HepG2 (cell line): ENCODE results near the gene CNGA1. TPM values are rescaled to one million over a fixed set of nuclear protein-coding genes. Genes with fewer than 3 reads are reported as not detected.
A peak's percentile ranks its signal among the peaks of the same experiment; 100 is the strongest.

Experiments
- ATAC-seq: fragments of 200-7000 bp; cut with Tn5 transposase; 3 replicates; pipeline ENCODE4 v1.9.1; 2020; ENCODE audit warnings: mild to moderate bottlenecking, moderate library complexity
- BruUV-seq: library from RNA; stranded (reverse); fragments of 400-500 nt; replicated peaks from 2 replicates; lab custom pipeline; 2021; lab: Mats Ljungman, UMichigan
- CTCF ChIA-PET: fragments of 300-600 bp; formaldehyde crosslinking; extraction: SDS; loops from one replicate; lab custom pipeline; 2021; ENCODE audit warnings: low total read pairs, inconsistent platforms, low intra/inter-chr PET ratio; lab: Yijun Ruan, JAX
- POLR2A ChIA-PET: fragments of 350-600 bp; sonication (Branson Sonifier 250); formaldehyde crosslinking; loops from one replicate; lab custom pipeline; 2020; ENCODE audit warnings: antibody characterized with exemption, inconsistent platforms; lab: Yijun Ruan, JAX
- DNase-seq: peaks from one replicate; pipeline ENCODE4 v3.0.0-alpha.2; 2015; ENCODE audit warnings: low spot score
- FAIRE-seq: peaks from 3 replicates; lab custom pipeline; 2011; peaks lifted over from hg19 to GRCh38; lab: Jason Lieb, UNC
- H2AFZ ChIP-seq: one replicate; pipeline ENCODE4 v1.6.1; 2011; ENCODE audit warnings: low read length, inconsistent platforms
- H3K27ac ChIP-seq: fragments of 300-600 bp; 3 replicates; pipeline ENCODE4 v1.8.0; 2011; ENCODE audit warnings: mixed run types, mild to moderate bottlenecking, mixed read lengths, low read length, inconsistent platforms; ENCODE audit not compliant: insufficient read depth; ENCODE audit errors: extremely low read length
- H3K27me3 ChIP-seq, 2 experiments: fragments of 200-600 bp in 1 of 2; 2 replicates in 1 of 2; 3 replicates in 1 of 2; pipeline versions ENCODE4 v1.6.0 to v1.8.0; 2011; ENCODE audit warnings: low read length in 2 of 2, mild to moderate bottlenecking in 2 of 2, moderate library complexity in 2 of 2, inconsistent platforms in 1 of 2; ENCODE audit not compliant: insufficient read depth in 2 of 2, control insufficient read depth in 1 of 2
- H3K36me3 ChIP-seq, 2 experiments: fragments of 200-600 bp in 1 of 2; replicated peaks in 1 of 2; 2 replicates in 1 of 2; 3 replicates in 1 of 2; pipeline versions ENCODE4 v1.5.1 to v1.8.0; 2011; ENCODE audit warnings: low read length in 2 of 2, inconsistent platforms in 1 of 2; ENCODE audit not compliant: insufficient read depth in 2 of 2, control insufficient read depth in 1 of 2
- H3K4me1 ChIP-seq: 2 replicates; pipeline ENCODE4 v1.5.1; 2012; ENCODE audit warnings: low read length, inconsistent platforms; ENCODE audit not compliant: insufficient read depth
- H3K4me2 ChIP-seq: 2 replicates; pipeline ENCODE4 v1.6.0; 2011; ENCODE audit warnings: low read depth, low read length, inconsistent platforms
- H3K4me3 ChIP-seq, 3 experiments: fragments of 200-600 bp in 1 of 3; sonication (generic), shearing (Covaris generic) in 1 of 3; replicated peaks in 1 of 3; 2 replicates each; pipeline ENCODE4 v1.5.1; 2011 to 2016; ENCODE audit warnings: low read length in 3 of 3, inconsistent platforms in 2 of 3, low read depth in 2 of 3, mild to moderate bottlenecking in 2 of 3, control low read depth in 1 of 3, mixed read lengths in 1 of 3; ENCODE audit not compliant: insufficient read depth in 1 of 3
- H3K79me2 ChIP-seq: one replicate; pipeline ENCODE4 v1.6.1; 2011; ENCODE audit warnings: low read length, inconsistent platforms; ENCODE audit not compliant: insufficient read depth
- H3K9ac ChIP-seq: 2 replicates; pipeline ENCODE4 v1.6.0; 2011; ENCODE audit warnings: mild to moderate bottlenecking, low read depth, low read length, inconsistent platforms; ENCODE audit not compliant: insufficient read depth
- H3K9me3 ChIP-seq: 2 replicates; pipeline ENCODE4 v1.5.1; 2012; ENCODE audit warnings: mild to moderate bottlenecking, low read length
- H4K20me1 ChIP-seq: 2 replicates; pipeline ENCODE4 v1.6.0; 2011; ENCODE audit warnings: inconsistent platforms, mild to moderate bottlenecking, low read length, moderate library complexity; ENCODE audit not compliant: insufficient read depth
- AGO2 ChIP-seq: fragments of 200-400 bp; formaldehyde crosslinking; optimal IDR thresholded peaks from 2 replicates; pipeline ENCODE3; 2017; ENCODE audit warnings: mild to moderate bottlenecking, low read depth, low read length, moderate library complexity
- ATF4 ChIP-seq, 2 experiments: fragments of 450-650 bp in 1 of 2; sonication (generic) in 1 of 2; formaldehyde crosslinking; IDR thresholded peaks; 2 replicates each; pipeline versions ENCODE4 v1.5.0 to v1.8.0; 2020 to 2022; ENCODE audit warnings: mild to moderate bottlenecking in 1 of 2, missing genetic modification reagents in 1 of 2
- BCL3 ChIP-seq: sonication (generic); formaldehyde crosslinking; IDR thresholded peaks from 2 replicates; pipeline ENCODE4 v1.5.1; 2020; ENCODE audit warnings: mild to moderate bottlenecking, missing genetic modification reagents, moderate library complexity
- EP300 ChIP-seq, 3 experiments: sonication (generic) in 1 of 3; formaldehyde crosslinking in 1 of 3; IDR thresholded peaks; 2 replicates each; pipeline versions ENCODE4 v1.5.1 to v1.6.1; 2011 to 2020; ENCODE audit warnings: low read depth in 2 of 3, low read length in 2 of 3, borderline replicate concordance in 1 of 3, improper control_type of control experiment in 1 of 3, mild to moderate bottlenecking in 1 of 3, missing genetic modification reagents in 1 of 3, moderate library complexity in 1 of 3
- FOSL2 ChIP-seq: sonication (generic); formaldehyde crosslinking; IDR thresholded peaks from 2 replicates; pipeline ENCODE4 v1.4.0; 2020; ENCODE audit warnings: missing genetic modification reagents
- JDP2 ChIP-seq: sonication (generic); formaldehyde crosslinking; IDR thresholded peaks from 2 replicates; pipeline ENCODE4 v1.8.1; 2022; ENCODE audit warnings: missing genetic modification reagents, borderline replicate concordance
- JUND ChIP-seq: sonication (generic); formaldehyde crosslinking; IDR thresholded peaks from 2 replicates; pipeline ENCODE4 v1.8.0; 2022; ENCODE audit warnings: mild to moderate bottlenecking, missing genetic modification reagents
- KDM5A ChIP-seq: fragments of 200-600 bp; sonication (generic); IDR thresholded peaks from 2 replicates; pipeline ENCODE4 v1.7.0; 2018; ENCODE audit warnings: antibody characterized with exemption, mild to moderate bottlenecking, low read length, borderline replicate concordance
- MED8 ChIP-seq: sonication (generic); formaldehyde crosslinking; IDR thresholded peaks from 2 replicates; pipeline ENCODE4 v1.8.1; 2023; ENCODE audit warnings: mild to moderate bottlenecking, missing genetic modification reagents; ENCODE audit not compliant: insufficient replicate concordance
- NKX3-1 ChIP-seq: sonication (generic); formaldehyde crosslinking; IDR thresholded peaks from 2 replicates; pipeline ENCODE4 v1.5.0; 2020; ENCODE audit warnings: missing genetic modification reagents
- RBFOX2 ChIP-seq: fragments of 200-400 bp; formaldehyde crosslinking; IDR thresholded peaks from 2 replicates; pipeline ENCODE4 v1.6.1; 2017; ENCODE audit warnings: low read depth, mild to moderate bottlenecking, low read length
- RNF219 ChIP-seq: sonication (generic); formaldehyde crosslinking; IDR thresholded peaks from 2 replicates; pipeline ENCODE4 v1.5.0; 2020; ENCODE audit warnings: mild to moderate bottlenecking, missing genetic modification reagents
- SIN3B ChIP-seq: fragments of 150-350 bp; IDR thresholded peaks from 2 replicates; pipeline ENCODE4 v1.6.1; 2014; ENCODE audit warnings: low read length
- SMAD9 ChIP-seq: sonication (generic); formaldehyde crosslinking; IDR thresholded peaks from 2 replicates; pipeline ENCODE4 v1.5.1; 2020; ENCODE audit warnings: mild to moderate bottlenecking, missing genetic modification reagents
- SNAI1 ChIP-seq: sonication (generic); formaldehyde crosslinking; IDR thresholded peaks from 2 replicates; pipeline ENCODE4 v1.5.0; 2020; ENCODE audit warnings: mild to moderate bottlenecking, missing genetic modification reagents, borderline replicate concordance
- ZFP90 ChIP-seq: sonication (generic); formaldehyde crosslinking; IDR thresholded peaks from 2 replicates; pipeline ENCODE4 v1.8.0; 2022; ENCODE audit warnings: missing genetic modification reagents, mild to moderate bottlenecking, inconsistent platforms, borderline replicate concordance
- ZNF883 ChIP-seq: sonication (generic); formaldehyde crosslinking; IDR thresholded peaks from 2 replicates; pipeline ENCODE4 v1.5.1; 2020; ENCODE audit warnings: mild to moderate bottlenecking, missing genetic modification reagents; ENCODE audit errors: not compliant biosample characterization
- in situ Hi-C: cut with HindIII; loops from 2 replicates; pipeline ENCODE4 v1.10.0; 2017; ENCODE audit warnings: low pct_unique_long_range_greater_than_20kb; ENCODE audit not compliant: extremely low pct_ligation_motif_present
- intact Hi-C: fragments of 100-400 bp; cut with micrococcal nuclease; formaldehyde crosslinking; loops from one replicate; pipeline ENCODE4 v1.10.0; 2022; ENCODE audit not compliant: unreplicated experiment
- polyA plus RNA-seq, 8 experiments: library from polyadenylated mRNA; depleted of rRNA in 3 of 8; stranded (reverse) in 7 of 8; unstranded in 1 of 8; fragments of >200 nt; fragmentation: Illumina TruSeq in 4 of 8; extraction: Trizol in 4 of 8; gene quantifications; 2 replicates each; pipeline versions ENCODE4 v1.2.1 to v1.2.3, GENCODE V29; 2011 to 2016; ENCODE audit warnings: low read depth in 4 of 8, missing spikeins in 1 of 8, mixed read lengths in 1 of 8; ENCODE audit not compliant: insufficient read depth in 1 of 8
- total RNA-seq, 5 experiments: library from RNA; depleted of rRNA; stranded (reverse); fragments of >200 nt; fragmentation: Illumina TruSeq; extraction: Trizol; gene quantifications; 2 replicates each; pipeline ENCODE4 v1.2.3, GENCODE V29; 2016; ENCODE audit warnings: low read depth in 1 of 5

Gene CNGA1
- total and polyA plus RNA-seq, 2 of the 13 experiments (the other 11 are each of a cell fraction or from before 2014, with no cell fraction given) = 0.22 to 0.40 TPM

- BruUV-seq = no TSS peak
- no peak for TF ChIP-seq BCL3 (CRISPR knock-in tag)
- TF ChIP-seq MED8 (CRISPR knock-in tag) = no peak
- no peak for TF ChIP-seq RBFOX2
- TF ChIP-seq EP300 (IDR thresholded peaks at IDR 0.05; ENCODE audit: low read depth in 2 of 2, low read length in 2 of 2) = peak in 1 of 2 experiments; percentile 27; a peak in 1 of 4 replicates
- no peak for TF ChIP-seq EP300 (CRISPR knock-in tag; IDR thresholded peaks at IDR 0.05; ENCODE audit: borderline replicate concordance)
- no peak for TF ChIP-seq ZNF883 (CRISPR knock-in tag)
- TF ChIP-seq KDM5A = no peak
- 0 out of 2 replicates have a peak, but pooled peaks have one; percentile 21 for TF ChIP-seq FOSL2 (CRISPR knock-in tag)
- no peak for TF ChIP-seq JUND (CRISPR knock-in tag)
- TF ChIP-seq SMAD9 (CRISPR knock-in tag) = no peak
- peak in 1 of 2 experiments; percentile 27; a peak in 1 of 4 replicates for TF ChIP-seq ATF4 (CRISPR knock-in tag; IDR thresholded peaks at IDR 0.05)
- TF ChIP-seq NKX3-1 (CRISPR knock-in tag) = no peak
- TF ChIP-seq SNAI1 (CRISPR knock-in tag) = no peak
- no peak for TF ChIP-seq AGO2
- TF ChIP-seq JDP2 (CRISPR knock-in tag) = no peak
- TF ChIP-seq ZFP90 (CRISPR knock-in tag) = no peak
- no peak for TF ChIP-seq RNF219 (CRISPR knock-in tag)
- TF ChIP-seq SIN3B = no peak
- TF ChIP-seq, all 625 proteins: peak for 3
- ChIA-PET CTCF (no interaction called here), POLR2A (no interaction called here)
- no peak for ATAC-seq
- intact Hi-C loops (loop anchor here (10.0 kb wide), 1 partner anchor 312 kb away; the partner anchor contains the start of gene SLAIN2), in situ Hi-C loops (no loop called here)
- H2AFZ ChIP-seq = no peak overlapping the region
- H3K9me3 ChIP-seq = no peaks in the 10 kb centered on the region
- H3K4me2 ChIP-seq = no peak overlapping the region; the same call in 1 of the 2 replicates
- peak; percentile 14 for DNase-seq
- H3K4me3 ChIP-seq = no peak overlapping the region
- H3K9ac ChIP-seq = no peak overlapping the region
- FAIRE-seq = no peak
- peak overlapping the region; percentile 12 for H3K27ac ChIP-seq
- H3K79me2 ChIP-seq = no peaks in the 10 kb centered on the region
- H3K36me3 ChIP-seq = peaks cover 0 to 1% of the 10 kb centered on the region in 2 experiments; a peak in 1 of 5 replicates
- no peaks in the 10 kb centered on the region for H3K27me3 ChIP-seq
- H3K4me1 ChIP-seq = peaks cover 26% of the 10 kb centered on the region
- no peaks in the 10 kb centered on the region for H4K20me1 ChIP-seq
Measured at GRCh38 chr4:48032721-48033120, 16.2 kb upstream of the CNGA1 start.
